MCF 10A (cell line): ENCODE results near the gene RACGAP1. TPM values are rescaled to one million over a fixed set of nuclear protein-coding genes. Genes with fewer than 3 reads are reported as not detected.

Experiments
- BruUV-seq: library from RNA; stranded (reverse); fragments of 400-500 nt; replicated peaks from 2 replicates; lab custom pipeline; 2021; lab: Mats Ljungman, UMichigan
- CTCF ChIA-PET: fragments of 300-600 bp; sonication (Branson Sonifier 250); formaldehyde crosslinking; extraction: SDS; loops from one replicate; lab custom pipeline; 2021; ENCODE audit warnings: antibody characterized with exemption, inconsistent platforms; lab: Yijun Ruan, JAX
- POLR2A ChIA-PET: fragments of 300-600, 350-650 bp; sonication (Branson Sonifier 250); formaldehyde crosslinking; extraction: SDS; loops from one replicate; lab custom pipeline; 2020; ENCODE audit warnings: antibody characterized with exemption, inconsistent platforms; lab: Yijun Ruan, JAX
- DNase-seq: peaks from one replicate; pipeline ENCODE4 v3.0.0-alpha.2; 2018; ENCODE audit not compliant: unreplicated experiment
- H3K27ac Mint-ChIP-seq: one replicate; pipeline ENCODE4 v1.8.0; 2022; ENCODE audit warnings: mild to moderate bottlenecking, low read depth, mixed read lengths; ENCODE audit not compliant: unreplicated experiment
- H3K27me3 Mint-ChIP-seq: one replicate; pipeline ENCODE4 v1.8.0; 2022; ENCODE audit warnings: mixed read lengths; ENCODE audit not compliant: insufficient read depth, unreplicated experiment
- H3K36me3 Mint-ChIP-seq: one replicate; pipeline ENCODE4 v1.8.0; 2022; ENCODE audit warnings: mild to moderate bottlenecking, moderate library complexity, mixed read lengths; ENCODE audit not compliant: insufficient read depth, unreplicated experiment
- H3K4me1 Mint-ChIP-seq: one replicate; pipeline ENCODE4 v1.8.0; 2022; ENCODE audit warnings: mixed read lengths; ENCODE audit not compliant: insufficient read depth, unreplicated experiment
- H3K4me3 Mint-ChIP-seq: one replicate; pipeline ENCODE4 v1.8.0; 2022; ENCODE audit warnings: mild to moderate bottlenecking, moderate library complexity, mixed read lengths; ENCODE audit not compliant: unreplicated experiment
- H3K9me3 Mint-ChIP-seq: one replicate; pipeline ENCODE4 v1.8.0; 2022; ENCODE audit warnings: mixed read lengths; ENCODE audit not compliant: unreplicated experiment
- CTCF ChIP-seq: fragments of 200-600 bp; IDR thresholded peaks from one replicate; pipeline ENCODE4 v1.8.0; 2022; ENCODE audit warnings: antibody characterized with exemption, mild to moderate bottlenecking; ENCODE audit not compliant: unreplicated experiment
- intact Hi-C: fragments of 100-400 bp; cut with micrococcal nuclease; formaldehyde crosslinking; loops from 2 replicates; pipeline ENCODE4 v1.14.1; 2022
- total RNA-seq: library from RNA; stranded (reverse); gene quantifications from 2 replicates; pipeline ENCODE4 v1.2.3, GENCODE V29; 2022

The RACGAP1 gene
- total RNA-seq, 1 experiment from 2014 or later = 67.9 TPM

GRCh38 chr12:49953961-49954846 lies 71.1 kb downstream of the RACGAP1 start:
- no peaks in the 10 kb centered on the region for H3K9me3 Mint-ChIP-seq
- peaks cover 8% of the 10 kb centered on the region for H3K4me1 Mint-ChIP-seq

GRCh38 chr12:49953151-49953550 lies 72.1 kb downstream of the RACGAP1 start:
- ChIA-PET CTCF (interaction anchor here (1.6 to 1.9 kb wide), 2 partner anchors 8 to 14 kb away, joined by 4 to 7 read pairs; no protein-coding TSS in a partner anchor), POLR2A (no interaction called here)
- no peak overlapping the region for H3K27ac Mint-ChIP-seq
- TF ChIP-seq CTCF = no peak
- no peaks in the 10 kb centered on the region for H3K9me3 Mint-ChIP-seq
- H3K4me1 Mint-ChIP-seq = peaks cover 7% of the 10 kb centered on the region
- H3K36me3 Mint-ChIP-seq = no peaks in the 10 kb centered on the region
- intact Hi-C loops = no loop called here
- DNase-seq = no peak
- no peak overlapping the region for H3K4me3 Mint-ChIP-seq
- no TSS peak for BruUV-seq
- no peaks in the 10 kb centered on the region for H3K27me3 Mint-ChIP-seq

More at GRCh38 chr12:49953961-49954846, 71.1 kb downstream of the RACGAP1 start:
- DNase-seq = no peak
- BruUV-seq = no TSS peak
- POLR2A ChIA-PET = no interaction called here
- Mint-ChIP-seq H3K27me3 (no peaks in the 10 kb centered on the region), H3K36me3 (no peaks in the 10 kb centered on the region), H3K4me3 (no peak overlapping the region), H3K27ac (no peak overlapping the region)
- intact Hi-C loops = no loop called here
- TF ChIP-seq CTCF = no peak
- CTCF ChIA-PET = interaction anchor here (0.9 to 1.9 kb wide), 4 partner anchors 8 to 101 kb away, joined by 3 to 7 read pairs (median 4); no protein-coding TSS in a partner anchor

GRCh38 chr12:49952391-49953055 lies 72.8 kb downstream of the RACGAP1 start:
- intact Hi-C loops = no loop called here
- BruUV-seq = no TSS peak
- no peaks in the 10 kb centered on the region for H3K27me3 Mint-ChIP-seq

More at GRCh38 chr12:49952391-49953055, 72.8 kb downstream of the RACGAP1 start:
- ChIA-PET POLR2A (no interaction called here), CTCF (interaction anchor here (1.6 kb wide), 1 partner anchor 8 kb away, joined by 4 read pairs; no protein-coding TSS in a partner anchor)
- Mint-ChIP-seq H3K36me3 (no peaks in the 10 kb centered on the region), H3K4me1 (peaks cover 7% of the 10 kb centered on the region), H3K27ac (no peak overlapping the region), H3K4me3 (no peak overlapping the region), H3K9me3 (no peaks in the 10 kb centered on the region)
- no peak for TF ChIP-seq CTCF
- no peak for DNase-seq
